GM18909 (cell line): Measurements from ENCODE around the gene KLKB1.
"Not testable (repeated sequence)": the region's sequence is repeated elsewhere in the genome, so short reads cannot be mapped to it uniquely, and the experiment has no call there.

Source experiments
- ATAC-seq: cut with Tn5 transposase; IDR thresholded peaks from one replicate; pipeline ENCODE4 v1.9.1; 2021; ENCODE audit warnings: mild to moderate bottlenecking; ENCODE audit not compliant: unreplicated experiment, poor library complexity

The KLKB1 gene

GRCh38 chr4:186226521-186227189 lies 652 bp upstream of the KLKB1 start:
- no peak for ATAC-seq

GRCh38 chr4:186227744-186228513 lies 622 bp downstream of the KLKB1 start:
- ATAC-seq = no peak

- no peak for ATAC-seq
Measured at GRCh38 chr4:186228514-186228894, 1.2 kb downstream of the KLKB1 start.

- ATAC-seq = no peak
Measured at GRCh38 chr4:186234367-186234766, 7.1 kb downstream of the KLKB1 start.

- ATAC-seq = no peak
Measured at GRCh38 chr4:186236126-186236525, 8.8 kb downstream of the KLKB1 start.

- ATAC-seq = no peak
Measured at GRCh38 chr4:186240452-186240847, 13.1 kb downstream of the KLKB1 start.

- ATAC-seq = no peak
Measured at GRCh38 chr4:186240848-186241491, 13.7 kb downstream of the KLKB1 start.

GRCh38 chr4:186241616-186242015 lies 14.3 kb downstream of the KLKB1 start:
- no peak for ATAC-seq

GRCh38 chr4:186242031-186242430 lies 14.7 kb downstream of the KLKB1 start:
- ATAC-seq = not testable (repeated sequence)

GRCh38 chr4:186243331-186243730 lies 16.0 kb downstream of the KLKB1 start:
- no peak for ATAC-seq

- ATAC-seq = no peak
Measured at GRCh38 chr4:186244835-186245234, 17.5 kb downstream of the KLKB1 start.

GRCh38 chr4:186247062-186247752 lies 19.9 kb downstream of the KLKB1 start:
- ATAC-seq = not testable (repeated sequence)

GRCh38 chr4:186248643-186249042 lies 21.3 kb downstream of the KLKB1 start:
- no peak for ATAC-seq

GRCh38 chr4:186249785-186250754 lies 22.8 kb downstream of the KLKB1 start:
- ATAC-seq = no peak

- ATAC-seq = no peak
Measured at GRCh38 chr4:186250760-186251159, 23.5 kb downstream of the KLKB1 start.

- no peak for ATAC-seq
Measured at GRCh38 chr4:186255122-186255521, 27.8 kb downstream of the KLKB1 start.

GRCh38 chr4:186258216-186258811 lies 31.0 kb downstream of the KLKB1 start:
- no peak for ATAC-seq

- no peak for ATAC-seq
Measured at GRCh38 chr4:186260117-186260503, 32.8 kb downstream of the KLKB1 start.
